HEK293 (cell line): Measurements from ENCODE around the gene CHEK2.
A peak's percentile ranks its signal among the peaks of the same experiment; 100 is the strongest.

Experiments used
- ATF2 ChIP-seq: fragments of 450-650 bp; formaldehyde crosslinking; IDR thresholded peaks from 2 replicates; pipeline ENCODE4 v1.5.1; 2016; ENCODE audit warnings: missing biosample characterization, missing genetic modification characterization, low read depth
- BCL6B ChIP-seq: fragments of 450-650 bp; formaldehyde crosslinking; IDR thresholded peaks from 2 replicates; pipeline ENCODE4 v1.5.1; 2017; ENCODE audit warnings: missing biosample characterization, missing genetic modification characterization
- GLI2 ChIP-seq: fragments of 450-650 bp; formaldehyde crosslinking; IDR thresholded peaks from 2 replicates; pipeline ENCODE4; 2017; ENCODE audit warnings: missing biosample characterization, missing genetic modification characterization, low read depth, borderline replicate concordance
- IKZF3 ChIP-seq: fragments of 450-650 bp; IDR thresholded peaks from 2 replicates; pipeline ENCODE4 v1.5.0; 2018; ENCODE audit warnings: missing biosample characterization, mild to moderate bottlenecking, missing genetic modification characterization, moderate library complexity
- KLF7 ChIP-seq: fragments of 450-650 bp; formaldehyde crosslinking; IDR thresholded peaks from 2 replicates; pipeline ENCODE4 v1.5.1; 2016; ENCODE audit warnings: missing biosample characterization, missing genetic modification characterization, borderline replicate concordance
- KLF8 ChIP-seq: fragments of 450-650 bp; formaldehyde crosslinking; IDR thresholded peaks from 2 replicates; pipeline ENCODE4 v1.5.1; 2016; ENCODE audit warnings: missing biosample characterization, missing genetic modification characterization
- MEIS1 ChIP-seq: sonication (generic); formaldehyde crosslinking; IDR thresholded peaks from 2 replicates; pipeline ENCODE4 v1.8.1; 2022; ENCODE audit warnings: missing genetic modification reagents, mild to moderate bottlenecking, borderline replicate concordance
- OVOL3 ChIP-seq: fragments of 450-650 bp; formaldehyde crosslinking; IDR thresholded peaks from 2 replicates; pipeline ENCODE4 v1.5.1; 2016; ENCODE audit warnings: missing biosample characterization, missing genetic modification characterization
- REPIN1 ChIP-seq: fragments of 450-650 bp; formaldehyde crosslinking; IDR thresholded peaks from 2 replicates; pipeline ENCODE4 v1.5.1; 2017; ENCODE audit warnings: missing biosample characterization, missing genetic modification characterization, low read depth
- ZBTB49 ChIP-seq: fragments of 450-650 bp; formaldehyde crosslinking; IDR thresholded peaks from 2 replicates; pipeline ENCODE4 v1.5.1; 2016; ENCODE audit warnings: missing biosample characterization, missing genetic modification characterization, low read depth
- ZFP37 ChIP-seq: fragments of 450-650 bp; formaldehyde crosslinking; IDR thresholded peaks from 2 replicates; pipeline ENCODE4 v1.5.1; 2016; ENCODE audit warnings: missing biosample characterization, missing genetic modification characterization
- ZFP69B ChIP-seq: fragments of 450-650 bp; formaldehyde crosslinking; IDR thresholded peaks from 2 replicates; pipeline ENCODE4 v1.5.1; 2016; ENCODE audit warnings: missing biosample characterization, missing genetic modification characterization
- ZNF10 ChIP-seq: fragments of 450-650 bp; formaldehyde crosslinking; IDR thresholded peaks from 2 replicates; pipeline ENCODE4 v1.5.1; 2017; ENCODE audit warnings: missing biosample characterization, missing genetic modification characterization
- ZNF114 ChIP-seq: fragments of 450-650 bp; formaldehyde crosslinking; IDR thresholded peaks from 2 replicates; pipeline ENCODE4 v1.5.0; 2017; ENCODE audit warnings: missing biosample characterization, missing genetic modification characterization
- ZNF121 ChIP-seq: fragments of 450-650 bp; formaldehyde crosslinking; IDR thresholded peaks from 2 replicates; pipeline ENCODE4 v1.5.1; 2016; ENCODE audit warnings: missing biosample characterization, missing genetic modification characterization
- ZNF146 ChIP-seq: fragments of 450-650 bp; formaldehyde crosslinking; IDR thresholded peaks from 2 replicates; pipeline ENCODE4 v1.5.1; 2016; ENCODE audit warnings: missing biosample characterization, missing genetic modification characterization
- ZNF19 ChIP-seq: fragments of 450-650 bp; formaldehyde crosslinking; IDR thresholded peaks from 2 replicates; pipeline ENCODE4; 2016; ENCODE audit warnings: missing biosample characterization, missing genetic modification characterization, low read depth
- ZNF211 ChIP-seq: fragments of 450-650 bp; formaldehyde crosslinking; IDR thresholded peaks from 2 replicates; pipeline ENCODE4 v1.5.1; 2016; ENCODE audit warnings: low read depth, missing biosample characterization, missing genetic modification characterization
- ZNF239 ChIP-seq: fragments of 450-650 bp; formaldehyde crosslinking; IDR thresholded peaks from 2 replicates; pipeline ENCODE4 v1.5.1; 2016; ENCODE audit warnings: missing biosample characterization, missing genetic modification characterization
- ZNF26 ChIP-seq: fragments of 450-650 bp; formaldehyde crosslinking; IDR thresholded peaks from 2 replicates; pipeline ENCODE4 v1.5.1; 2016; ENCODE audit warnings: missing biosample characterization, missing genetic modification characterization
- ZNF473 ChIP-seq: fragments of 450-650 bp; formaldehyde crosslinking; IDR thresholded peaks from 2 replicates; pipeline ENCODE4 v1.5.1; 2017; ENCODE audit warnings: missing biosample characterization, missing genetic modification characterization
- ZNF488 ChIP-seq: fragments of 450-650 bp; formaldehyde crosslinking; IDR thresholded peaks from 2 replicates; pipeline ENCODE4 v1.5.1; 2016; ENCODE audit warnings: missing biosample characterization, missing genetic modification characterization
- ZNF510 ChIP-seq: fragments of 450-650 bp; formaldehyde crosslinking; IDR thresholded peaks from 2 replicates; pipeline ENCODE4 v1.5.1; 2018; ENCODE audit warnings: mild to moderate bottlenecking, missing genetic modification characterization, missing biosample characterization; ENCODE audit not compliant: insufficient replicate concordance
- ZNF530 ChIP-seq: fragments of 450-650 bp; formaldehyde crosslinking; IDR thresholded peaks from 2 replicates; pipeline ENCODE4 v1.5.1; 2016; ENCODE audit warnings: low read depth, missing biosample characterization, missing genetic modification characterization
- ZNF549 ChIP-seq: fragments of 450-650 bp; IDR thresholded peaks from 2 replicates; pipeline ENCODE4 v1.5.1; 2018; ENCODE audit warnings: missing biosample characterization, missing genetic modification characterization, mild to moderate bottlenecking, inconsistent platforms, moderate library complexity
- ZNF561 ChIP-seq: fragments of 450-650 bp; IDR thresholded peaks from 2 replicates; pipeline ENCODE4 v1.5.1; 2018; ENCODE audit warnings: missing biosample characterization, missing genetic modification characterization, borderline replicate concordance
- ZNF580 ChIP-seq: fragments of 450-650 bp; formaldehyde crosslinking; IDR thresholded peaks from 2 replicates; pipeline ENCODE4 v1.5.1; 2016; ENCODE audit warnings: missing biosample characterization, missing genetic modification characterization
- ZNF664 ChIP-seq: fragments of 450-650 bp; formaldehyde crosslinking; IDR thresholded peaks from 2 replicates; pipeline ENCODE4 v1.5.1; 2016; ENCODE audit warnings: missing biosample characterization, missing genetic modification characterization
- ZNF701 ChIP-seq: fragments of 450-650 bp; formaldehyde crosslinking; IDR thresholded peaks from 2 replicates; pipeline ENCODE4 v1.5.1; 2016; ENCODE audit warnings: missing biosample characterization, missing genetic modification characterization
- ZNF777 ChIP-seq: fragments of 450-650 bp; formaldehyde crosslinking; IDR thresholded peaks from 2 replicates; pipeline ENCODE4 v1.5.1; 2017; ENCODE audit warnings: missing biosample characterization, missing genetic modification characterization, borderline replicate concordance
- ZNF792 ChIP-seq: fragments of 450-650 bp; formaldehyde crosslinking; IDR thresholded peaks from 2 replicates; pipeline ENCODE4 v1.5.1; 2016; ENCODE audit warnings: missing biosample characterization, missing genetic modification characterization
- ZNF830 ChIP-seq: fragments of 450-650 bp; IDR thresholded peaks from 2 replicates; pipeline ENCODE4 v1.5.0; 2018; ENCODE audit warnings: missing biosample characterization, missing genetic modification characterization, low read depth, mild to moderate bottlenecking, moderate library complexity
- ZNF843 ChIP-seq: fragments of 450-650 bp; formaldehyde crosslinking; IDR thresholded peaks from 2 replicates; pipeline ENCODE4 v1.5.1; 2016; ENCODE audit warnings: missing biosample characterization, missing genetic modification characterization

Gene CHEK2

GRCh38 chr22:28783786-28784671 lies 42.4 kb upstream of the CHEK2 start (continued):
- TF ChIP-seq ZNF843 (tag by site-specific recombination) = no peak; the same call in 1 of the 2 replicates
- TF ChIP-seq ZNF830 (tag by site-specific recombination) = no peak
- TF ChIP-seq GLI2 (tag by site-specific recombination) = no peak
- TF ChIP-seq ZNF114 (tag by site-specific recombination) = no peak
- no peak for TF ChIP-seq ZNF530 (tag by site-specific recombination)
- TF ChIP-seq ZNF10 (tag by site-specific recombination) = no peak; the same call in 1 of the 2 replicates
- no peak for TF ChIP-seq ZNF26 (tag by site-specific recombination)
- TF ChIP-seq ZNF549 (tag by site-specific recombination) = no peak
- no peak for TF ChIP-seq ZNF121 (tag by site-specific recombination)
- peak; percentile 83; the same call in 1 of the 2 replicates for TF ChIP-seq ZNF239
- TF ChIP-seq ZNF777 (tag by site-specific recombination) = no peak
- TF ChIP-seq ZNF701 (tag by site-specific recombination) = no peak
- TF ChIP-seq ZNF211 = no peak
- no peak for TF ChIP-seq KLF7
- no peak for TF ChIP-seq ZNF792 (tag by site-specific recombination)
- TF ChIP-seq ZNF580 (tag by site-specific recombination) = no peak
- no peak for TF ChIP-seq ZBTB49
- TF ChIP-seq ZNF561 = peak; percentile 83
- TF ChIP-seq REPIN1 = no peak
- TF ChIP-seq ZFP69B (tag by site-specific recombination) = peak; percentile 36; the same call in 1 of the 2 replicates
- TF ChIP-seq MEIS1 (CRISPR knock-in tag) = no peak
- no peak for TF ChIP-seq ZFP37 (tag by site-specific recombination)
- peak; percentile 68; the same call in 1 of the 2 replicates for TF ChIP-seq OVOL3 (tag by site-specific recombination)
- TF ChIP-seq ZNF473 (tag by site-specific recombination) = no peak
- no peak for TF ChIP-seq KLF8 (tag by site-specific recombination)
- TF ChIP-seq ATF2 (tag by site-specific recombination) = no peak
- no peak for TF ChIP-seq ZNF510
- no peak for TF ChIP-seq ZNF19 (tag by site-specific recombination)
- 0 out of 2 replicates have a peak, but pooled peaks have one; percentile 17 for TF ChIP-seq IKZF3
- peak; percentile 86 for TF ChIP-seq BCL6B (tag by site-specific recombination)
- no peak for TF ChIP-seq ZNF146 (tag by site-specific recombination)
- TF ChIP-seq ZNF488 (tag by site-specific recombination) = no peak
- TF ChIP-seq ZNF664 (tag by site-specific recombination) = no peak
